Panc1 (cell line): ENCODE results near the gene RAB23. TPM values are rescaled to one million over a fixed set of nuclear protein-coding genes. Genes with fewer than 3 reads are reported as not detected.
"Not testable (repeated sequence)": the region's sequence is repeated elsewhere in the genome, so short reads cannot be mapped to it uniquely, and the experiment has no call there.

Experiments
- ATAC-seq: fragments of 200-7000 bp; cut with Tn5 transposase; 2 replicates; pipeline ENCODE4 v1.9.1; 2020; ENCODE audit warnings: mild to moderate bottlenecking, moderate library complexity
- BruUV-seq: library from RNA; stranded (reverse); fragments of 400-500 nt; replicated peaks from 2 replicates; lab custom pipeline; 2021; lab: Mats Ljungman, UMichigan
- CTCF ChIA-PET: fragments of 300-600 bp; sonication (Branson Sonifier 250); formaldehyde crosslinking; loops from one replicate; lab custom pipeline; 2022; ENCODE audit warnings: antibody characterized with exemption; lab: Charles Lee
- POLR2A ChIA-PET: fragments of 300-600 bp; sonication (Branson Sonifier 250); formaldehyde crosslinking; loops from one replicate; lab custom pipeline; 2022; ENCODE audit warnings: antibody characterized with exemption; lab: Charles Lee
- DNase-seq: peaks from one replicate; pipeline ENCODE4 v3.0.0-alpha.2; 2010; ENCODE audit warnings: low read depth, low spot score
- H3K27ac ChIP-seq: 2 replicates; pipeline ENCODE4 v1.5.1; 2011; ENCODE audit warnings: mild to moderate bottlenecking, low read length, inconsistent platforms
- H3K27me3 ChIP-seq: fragments of 200-500 bp; sonication (Bioruptor generic); 2 replicates; pipeline ENCODE4 v1.6.0; 2014; ENCODE audit warnings: low read length, inconsistent platforms; ENCODE audit not compliant: control insufficient read depth, insufficient read depth
- H3K36me3 ChIP-seq: fragments of 200-500 bp; sonication (Bioruptor generic); 2 replicates; pipeline ENCODE4 v1.5.1; 2014; ENCODE audit warnings: inconsistent platforms, mild to moderate bottlenecking, low read length, moderate library complexity; ENCODE audit not compliant: control insufficient read depth, insufficient read depth
- H3K4me1 ChIP-seq: 2 replicates; pipeline ENCODE4 v1.5.1; 2011; ENCODE audit warnings: inconsistent platforms, mild to moderate bottlenecking, low read length, moderate library complexity; ENCODE audit not compliant: control insufficient read depth, insufficient read depth
- H3K4me3 ChIP-seq, 2 experiments: 2 replicates each; pipeline ENCODE4 v1.5.1; 2011 to 2012; ENCODE audit warnings: low read depth in 2 of 2, low read length in 2 of 2, mild to moderate bottlenecking in 2 of 2, inconsistent platforms in 1 of 2, moderate library complexity in 1 of 2
- H3K9me3 ChIP-seq: fragments of 200-500 bp; sonication (Bioruptor generic); 2 replicates; pipeline ENCODE4 v1.5.1; 2014; ENCODE audit warnings: low read depth, mild to moderate bottlenecking, inconsistent platforms, low read length, moderate library complexity; ENCODE audit not compliant: control insufficient read depth, insufficient read depth
- CTCF ChIP-seq: fragments of 450-650 bp; IDR thresholded peaks from 2 replicates; pipeline ENCODE4 v1.5.1; 2017; ENCODE audit warnings: mild to moderate bottlenecking
- POLR2AphosphoS5 ChIP-seq: IDR thresholded peaks from 2 replicates; pipeline ENCODE4 v1.6.1; 2012; ENCODE audit warnings: mild to moderate bottlenecking, low read depth, low read length, moderate library complexity
- REST ChIP-seq, 2 experiments: IDR thresholded peaks; 2 replicates each; pipeline ENCODE4 v1.6.1; 2011 to 2012; ENCODE audit warnings: low read depth in 2 of 2, control low read depth in 1 of 2, low read length in 1 of 2, mild to moderate bottlenecking in 1 of 2, moderate library complexity in 1 of 2; ENCODE audit not compliant: insufficient read depth in 1 of 2
- SIN3A ChIP-seq: IDR thresholded peaks from 2 replicates; pipeline ENCODE4 v1.6.1; 2012; ENCODE audit warnings: low read depth, mild to moderate bottlenecking, low read length, moderate library complexity, borderline replicate concordance; ENCODE audit not compliant: insufficient read depth
- TCF7L2 ChIP-seq: IDR thresholded peaks from 2 replicates; pipeline ENCODE4 v1.6.1; 2011; ENCODE audit warnings: mild to moderate bottlenecking, low read depth, low read length, inconsistent platforms
- in situ Hi-C: cut with HindIII; loops from 2 replicates; pipeline ENCODE4 v1.10.0; 2016; ENCODE audit warnings: low sequenced_read_pairs, low pct_unique_long_range_greater_than_20kb
- intact Hi-C: fragments of 100-400 bp; cut with micrococcal nuclease; formaldehyde crosslinking; loops from one replicate; pipeline ENCODE4 v1.10.0; 2022; ENCODE audit not compliant: unreplicated experiment
- total RNA-seq: library from RNA; stranded (reverse); gene quantifications from one replicate; pipeline ENCODE4 v1.2.1, GENCODE V29; 2021; ENCODE audit not compliant: unreplicated experiment

The RAB23 gene
- total RNA-seq, 1 experiment from 2014 or later = 25.5 TPM

- H3K27me3 ChIP-seq = no peaks in the 10 kb centered on the region
- intact Hi-C loops (no loop called here), in situ Hi-C loops (no loop called here)
- no peak overlapping the region for H3K4me3 ChIP-seq
- ATAC-seq = no peak
- ChIA-PET POLR2A (no interaction called here), CTCF (no interaction called here)
- DNase-seq = no peak
- TF ChIP-seq POLR2AphosphoS5 = no peak
- TF ChIP-seq SIN3A = no peak
- TF ChIP-seq TCF7L2 = no peak
- no peak for TF ChIP-seq REST (IDR thresholded peaks at IDR 0.05; ENCODE audit: insufficient read depth in 1 of 2, low read depth in 2 of 2, low read length in 1 of 2)
- TF ChIP-seq CTCF = no peak
- no peak overlapping the region for H3K27ac ChIP-seq
- no peaks in the 10 kb centered on the region for H3K4me1 ChIP-seq
- no peaks in the 10 kb centered on the region for H3K9me3 ChIP-seq
- no TSS peak for BruUV-seq
- no peaks in the 10 kb centered on the region for H3K36me3 ChIP-seq
Measured at GRCh38 chr6:57243954-57244353, 21.8 kb upstream of the RAB23 start.

- H3K4me1 ChIP-seq, intact Hi-C loops, CTCF ChIA-PET, BruUV-seq, H3K36me3 ChIP-seq, in situ Hi-C loops, POLR2A ChIA-PET, H3K9me3 ChIP-seq, DNase-seq, H3K27me3 ChIP-seq, H3K27ac ChIP-seq, ATAC-seq, H3K4me3 ChIP-seq: not testable (repeated sequence)
Measured at GRCh38 chr6:57243526-57243925, 21.4 kb upstream of the RAB23 start.

GRCh38 chr6:57242505-57242904, 20.4 kb upstream of the RAB23 start:
- ChIA-PET POLR2A (no interaction called here), CTCF (interaction anchor here (0.7 kb wide), 1 partner anchor 129 kb away, joined by 3 read pairs; no protein-coding TSS in a partner anchor)
- no peaks in the 10 kb centered on the region for H3K27me3 ChIP-seq
- intact Hi-C loops (no loop called here), in situ Hi-C loops (no loop called here)
- H3K4me3 ChIP-seq = no peak overlapping the region
- no peaks in the 10 kb centered on the region for H3K9me3 ChIP-seq
- no peaks in the 10 kb centered on the region for H3K4me1 ChIP-seq
- H3K27ac ChIP-seq = no peak overlapping the region
- DNase-seq (peak; percentile 30), ATAC-seq (no peak)
- no TSS peak for BruUV-seq
- no peaks in the 10 kb centered on the region for H3K36me3 ChIP-seq
- TF ChIP-seq POLR2AphosphoS5 (no peak), SIN3A (no peak), CTCF (no peak), REST (IDR thresholded peaks at IDR 0.05; ENCODE audit: insufficient read depth in 1 of 2, low read depth in 2 of 2, low read length in 1 of 2) (no peak), TCF7L2 (no peak)
